Measurements from ENCODE around the gene ZSWIM6.

GRCh38 chr5:61440596-61440995, 108.5 kb downstream of the ZSWIM6 start:
- TF ChIP-seq CTCF (IDR thresholded peaks at IDR 0.05; ENCODE audit: insufficient read depth, low read depth, low read length) (no peak), EZH2 (IDR thresholded peaks at IDR 0.05; ENCODE audit: insufficient read depth, low read length) (no peak)
